ENCODE data around the gene ACOX1.

ACOX1 gene

DNA sequence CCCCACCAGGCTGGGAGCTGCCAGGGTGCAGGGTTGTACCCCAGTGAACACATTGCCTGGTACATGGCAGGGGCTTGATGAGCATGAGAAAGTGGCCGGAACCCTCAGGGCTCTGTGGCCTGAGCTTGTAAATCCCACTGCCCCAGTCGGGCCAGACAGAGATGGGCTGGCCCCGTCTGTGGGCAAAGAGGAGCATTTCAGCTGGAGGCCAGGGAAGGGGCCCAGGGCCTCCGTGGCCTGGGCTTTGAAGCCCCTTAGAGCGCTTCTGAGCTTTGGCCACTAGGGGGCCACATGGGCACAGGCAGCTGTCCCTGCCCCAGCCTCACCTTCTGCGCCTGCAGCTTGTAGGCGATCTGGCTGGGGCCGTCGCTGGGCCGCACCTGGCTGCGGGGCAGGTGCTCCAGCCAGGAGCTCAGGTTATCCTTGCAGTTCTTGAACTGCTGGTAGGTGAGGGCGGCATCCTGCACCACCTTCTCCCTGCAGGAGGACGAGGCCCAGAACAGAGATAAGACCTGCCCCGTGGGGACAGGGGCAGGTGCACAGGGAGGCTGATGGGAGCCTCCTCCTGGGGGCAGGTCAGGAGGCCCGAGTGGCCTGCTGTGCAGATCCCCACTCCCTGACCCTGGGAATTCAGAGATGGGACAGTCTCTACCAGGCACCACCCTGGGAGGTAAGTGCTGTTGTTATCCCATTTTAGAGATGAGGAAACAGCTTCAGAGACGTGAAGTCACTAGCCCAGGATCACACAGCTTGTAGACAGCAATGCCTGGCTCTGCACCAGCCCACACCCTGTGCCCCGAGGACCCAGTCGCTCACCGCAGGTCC is 35.3 kb upstream of the ACOX1 start:
- Histone ChIP-seq H3K9ac (ENCODE audit: low read depth, low read length) (no peak overlapping the region), H3K36me3 (ENCODE audit: insufficient read depth, low read length) (no peaks in the 10 kb centered on the region), H3K9me3 (ENCODE audit: control insufficient read depth, insufficient read depth, low read length) (no peaks in the 10 kb centered on the region), H3K4me1 (ENCODE audit: insufficient read depth, low read length) (peaks cover 3% of the 10 kb centered on the region; the same call in 1 of the 2 replicates)

- H3K36me3 ChIP-seq (ENCODE audit: insufficient read depth, low read length): no peaks in the 10 kb centered on the region
- peaks cover 3% of the 10 kb centered on the region; the same call in 1 of the 2 replicates for H3K4me1 ChIP-seq (ENCODE audit: insufficient read depth, low read length)
- H3K9me3 ChIP-seq (ENCODE audit: control insufficient read depth, insufficient read depth, low read length): no peaks in the 10 kb centered on the region
- H3K9ac ChIP-seq (ENCODE audit: low read depth, low read length): no peak overlapping the region
Measured at GRCh38 chr17:76013377-76013932, 34.5 kb upstream of the ACOX1 start.

- Histone ChIP-seq H3K9ac (ENCODE audit: low read depth, low read length) (no peak overlapping the region), H3K36me3 (ENCODE audit: insufficient read depth, low read length) (no peaks in the 10 kb centered on the region), H3K4me1 (ENCODE audit: insufficient read depth, low read length) (peaks cover 3% of the 10 kb centered on the region; the same call in 1 of the 2 replicates), H3K9me3 (ENCODE audit: control insufficient read depth, insufficient read depth, low read length) (no peaks in the 10 kb centered on the region)
Measured at GRCh38 chr17:76011951-76012350, 33.0 kb upstream of the ACOX1 start.

GRCh38 chr17:76009969-76010661 is 31.1 kb upstream of the ACOX1 start:
- Histone ChIP-seq H3K4me1 (ENCODE audit: insufficient read depth, low read length) (peaks cover 3% of the 10 kb centered on the region; the same call in 1 of the 2 replicates), H3K9me3 (ENCODE audit: control insufficient read depth, insufficient read depth, low read length) (no peaks in the 10 kb centered on the region), H3K9ac (ENCODE audit: low read depth, low read length) (no peak overlapping the region), H3K36me3 (ENCODE audit: insufficient read depth, low read length) (no peaks in the 10 kb centered on the region)

- Histone ChIP-seq H3K36me3 (ENCODE audit: insufficient read depth, low read length) (no peaks in the 10 kb centered on the region), H3K9me3 (ENCODE audit: control insufficient read depth, insufficient read depth, low read length) (no peaks in the 10 kb centered on the region), H3K4me1 (ENCODE audit: insufficient read depth, low read length) (peaks cover 3% of the 10 kb centered on the region; the same call in 1 of the 2 replicates), H3K9ac (ENCODE audit: low read depth, low read length) (no peak overlapping the region)
Measured at GRCh38 chr17:76009447-76009846, 30.5 kb upstream of the ACOX1 start.

GRCh38 chr17:76008630-76009425 is 29.9 kb upstream of the ACOX1 start:
- H3K9me3 ChIP-seq (ENCODE audit: control insufficient read depth, insufficient read depth, low read length): no peaks in the 10 kb centered on the region
- H3K9ac ChIP-seq (ENCODE audit: low read depth, low read length): no peak overlapping the region
- peaks cover under 1% of the 10 kb centered on the region; the same call in 1 of the 2 replicates for H3K4me1 ChIP-seq (ENCODE audit: insufficient read depth, low read length)
- H3K36me3 ChIP-seq (ENCODE audit: insufficient read depth, low read length): no peaks in the 10 kb centered on the region

GRCh38 chr17:76008208-76008607 is 29.2 kb upstream of the ACOX1 start:
- Histone ChIP-seq H3K9me3 (ENCODE audit: control insufficient read depth, insufficient read depth, low read length) (no peaks in the 10 kb centered on the region), H3K36me3 (ENCODE audit: insufficient read depth, low read length) (no peaks in the 10 kb centered on the region), H3K4me1 (ENCODE audit: insufficient read depth, low read length) (no peaks in the 10 kb centered on the region; the same call in 1 of the 2 replicates), H3K9ac (ENCODE audit: low read depth, low read length) (no peak overlapping the region)

- no peaks in the 10 kb centered on the region for H3K36me3 ChIP-seq (ENCODE audit: insufficient read depth, low read length)
- no peaks in the 10 kb centered on the region for H3K9me3 ChIP-seq (ENCODE audit: control insufficient read depth, insufficient read depth, low read length)
- no peaks in the 10 kb centered on the region; the same call in 1 of the 2 replicates for H3K4me1 ChIP-seq (ENCODE audit: insufficient read depth, low read length)
- H3K9ac ChIP-seq (ENCODE audit: low read depth, low read length): no peak overlapping the region
Measured at GRCh38 chr17:76007850-76008165, 28.8 kb upstream of the ACOX1 start.

DNA sequence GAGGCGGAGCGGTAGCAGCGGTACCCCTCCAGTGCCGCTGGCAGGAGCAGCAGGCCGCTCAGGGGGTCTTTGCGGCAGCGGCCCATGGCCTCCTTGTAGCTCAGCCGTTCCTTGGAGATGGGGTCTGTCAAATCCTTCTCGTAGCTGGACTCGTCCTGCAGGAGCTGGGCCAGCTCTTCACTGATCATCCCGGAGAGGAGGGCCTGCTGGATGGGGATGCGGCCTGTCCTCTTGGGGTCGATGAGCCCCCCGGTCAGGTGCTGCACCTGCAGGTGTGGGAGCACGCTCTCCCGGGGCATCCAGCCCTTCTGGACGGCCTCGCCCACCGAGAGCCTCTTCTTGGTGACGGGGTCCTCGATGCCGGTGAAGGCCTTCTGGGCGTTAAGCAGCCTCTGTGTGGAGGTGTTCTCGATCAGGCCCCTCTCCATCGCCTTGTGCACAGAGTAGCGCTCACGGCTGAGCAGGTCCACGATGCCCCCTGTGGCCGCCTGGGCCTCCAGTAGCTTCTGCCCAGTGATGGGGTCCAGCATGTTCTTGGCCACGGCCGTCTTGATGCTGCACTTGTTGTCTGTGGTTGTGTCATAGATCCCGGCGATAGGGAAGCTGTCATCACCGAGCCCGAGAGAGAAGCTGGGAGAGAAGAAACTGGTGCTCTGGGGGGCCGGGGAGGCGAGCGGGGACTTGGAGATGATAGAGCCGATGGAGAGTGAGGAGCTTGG is 28.3 kb upstream of the ACOX1 start:
- H3K9me3 ChIP-seq (ENCODE audit: control insufficient read depth, insufficient read depth, low read length): no peaks in the 10 kb centered on the region
- no peak overlapping the region for H3K9ac ChIP-seq (ENCODE audit: low read depth, low read length)
- H3K36me3 ChIP-seq (ENCODE audit: insufficient read depth, low read length): no peaks in the 10 kb centered on the region
- H3K4me1 ChIP-seq (ENCODE audit: insufficient read depth, low read length): no peaks in the 10 kb centered on the region; the same call in 1 of the 2 replicates

- Histone ChIP-seq H3K9me3 (ENCODE audit: control insufficient read depth, insufficient read depth, low read length) (no peaks in the 10 kb centered on the region), H3K36me3 (ENCODE audit: insufficient read depth, low read length) (no peaks in the 10 kb centered on the region), H3K4me1 (ENCODE audit: insufficient read depth, low read length) (no peaks in the 10 kb centered on the region; the same call in 1 of the 2 replicates), H3K9ac (ENCODE audit: low read depth, low read length) (no peak overlapping the region)
Measured at GRCh38 chr17:76005263-76006149, 26.5 kb upstream of the ACOX1 start.

- no peaks in the 10 kb centered on the region for H3K9me3 ChIP-seq (ENCODE audit: control insufficient read depth, insufficient read depth, low read length)
- no peaks in the 10 kb centered on the region for H3K36me3 ChIP-seq (ENCODE audit: insufficient read depth, low read length)
- H3K9ac ChIP-seq (ENCODE audit: low read depth, low read length): no peak overlapping the region
- H3K4me1 ChIP-seq (ENCODE audit: insufficient read depth, low read length): no peaks in the 10 kb centered on the region; the same call in 1 of the 2 replicates
Measured at GRCh38 chr17:76004750-76005262, 25.8 kb upstream of the ACOX1 start.

DNA sequence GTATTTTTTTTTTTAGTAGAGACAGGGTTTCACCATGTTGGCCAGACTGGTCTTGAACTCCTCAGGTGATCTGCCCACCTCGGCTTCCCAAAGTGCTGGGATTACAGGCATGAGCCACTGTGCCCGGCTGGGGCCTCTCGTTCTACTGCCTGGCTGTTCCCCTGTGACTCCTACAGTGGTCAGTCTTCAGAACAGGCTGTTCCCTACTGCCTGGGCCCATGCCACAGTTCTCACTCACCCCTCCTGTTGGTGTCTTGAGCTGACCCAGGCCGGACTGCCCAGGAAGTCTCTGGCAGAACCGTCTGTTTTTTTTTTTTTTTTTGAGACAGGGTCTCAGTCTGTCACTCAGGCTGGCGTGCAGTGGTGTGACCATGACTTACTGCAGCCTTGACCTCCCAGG is 24.9 kb upstream of the ACOX1 start:
- no peaks in the 10 kb centered on the region for H3K9me3 ChIP-seq (ENCODE audit: control insufficient read depth, insufficient read depth, low read length)
- no peak overlapping the region for H3K9ac ChIP-seq (ENCODE audit: low read depth, low read length)
- H3K4me1 ChIP-seq (ENCODE audit: insufficient read depth, low read length): no peaks in the 10 kb centered on the region; the same call in 1 of the 2 replicates
- no peaks in the 10 kb centered on the region for H3K36me3 ChIP-seq (ENCODE audit: insufficient read depth, low read length)

GRCh38 chr17:76002100-76002499 is 23.1 kb upstream of the ACOX1 start:
- no peaks in the 10 kb centered on the region for H3K36me3 ChIP-seq (ENCODE audit: insufficient read depth, low read length)
- H3K9me3 ChIP-seq (ENCODE audit: control insufficient read depth, insufficient read depth, low read length): no peaks in the 10 kb centered on the region
- H3K4me1 ChIP-seq (ENCODE audit: insufficient read depth, low read length): peaks cover under 1% of the 10 kb centered on the region; the same call in 1 of the 2 replicates
- H3K9ac ChIP-seq (ENCODE audit: low read depth, low read length): no peak overlapping the region
